ENCODE data around the gene CD2BP2.

The CD2BP2 gene

DNA sequence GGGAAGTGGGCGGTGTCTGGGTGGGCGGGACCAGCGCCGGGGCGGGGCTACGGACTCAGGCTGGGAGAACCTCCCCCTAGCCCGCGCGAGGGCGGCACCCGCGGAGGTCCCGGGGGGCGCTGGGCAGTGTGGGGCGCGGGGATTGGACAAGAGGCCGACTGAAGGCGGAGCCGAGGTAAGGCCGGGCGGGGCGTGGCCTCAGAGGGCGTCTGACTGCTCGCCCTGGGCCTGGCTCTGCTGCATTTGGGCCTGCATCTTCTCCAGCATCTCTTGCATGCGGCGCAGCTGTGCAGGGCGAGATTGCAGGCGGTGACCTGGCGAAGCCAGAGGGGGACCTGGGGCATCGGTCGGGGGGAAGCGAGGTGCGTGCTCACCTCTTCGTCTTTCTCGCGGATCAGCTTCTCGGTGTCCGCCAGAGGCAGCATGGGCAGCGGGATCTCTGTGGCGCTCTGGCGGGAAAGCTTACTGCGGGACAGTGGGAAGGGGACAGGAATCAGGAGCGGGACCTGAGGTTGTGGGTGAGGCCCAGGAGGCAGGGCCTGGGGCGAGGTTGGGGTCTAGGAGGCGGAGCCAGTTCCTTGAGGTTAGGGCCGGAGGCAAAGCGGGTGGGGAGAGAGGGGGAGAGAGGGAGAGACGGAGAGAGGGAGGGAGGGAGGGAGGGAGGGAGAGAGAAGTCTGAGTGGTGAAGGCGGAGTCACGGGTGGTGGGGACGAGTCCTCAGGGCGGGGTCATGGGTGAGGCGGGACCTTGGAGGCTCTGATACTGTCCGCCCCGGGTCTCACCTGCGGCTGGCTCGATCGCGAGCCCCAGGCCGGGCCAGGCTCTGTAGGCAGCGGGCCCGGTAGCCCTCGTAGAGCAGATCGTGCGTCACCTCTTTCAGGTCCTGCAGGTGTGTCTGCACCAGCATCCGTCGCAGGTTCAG, 23.4 kb upstream of the CD2BP2 start:
- peak; percentile 96 for DNase-seq (ENCODE audit: low spot score)

DNA sequence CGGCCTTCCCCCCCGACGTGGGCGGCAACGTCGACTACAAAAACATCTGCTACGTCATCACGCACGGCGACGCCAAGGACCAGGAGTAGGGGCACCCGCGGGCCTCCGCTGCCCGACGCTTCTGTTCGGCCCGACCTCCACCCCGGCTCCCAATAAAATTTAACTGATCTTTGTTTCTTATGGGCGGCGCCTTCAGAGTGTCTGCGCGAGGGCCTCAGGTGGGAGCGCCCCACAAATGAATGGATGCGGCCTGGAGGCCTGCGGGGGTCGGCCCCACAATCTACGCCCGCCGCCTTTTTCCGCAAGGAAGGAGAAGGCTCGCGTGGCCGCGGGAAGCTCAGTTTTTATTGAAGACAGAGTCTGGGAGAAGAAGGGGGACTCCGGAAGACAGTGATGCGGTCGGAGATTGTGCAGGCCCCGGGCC, 22.7 kb upstream of the CD2BP2 start:
- peak; percentile 87 for DNase-seq (ENCODE audit: low spot score)

DNA sequence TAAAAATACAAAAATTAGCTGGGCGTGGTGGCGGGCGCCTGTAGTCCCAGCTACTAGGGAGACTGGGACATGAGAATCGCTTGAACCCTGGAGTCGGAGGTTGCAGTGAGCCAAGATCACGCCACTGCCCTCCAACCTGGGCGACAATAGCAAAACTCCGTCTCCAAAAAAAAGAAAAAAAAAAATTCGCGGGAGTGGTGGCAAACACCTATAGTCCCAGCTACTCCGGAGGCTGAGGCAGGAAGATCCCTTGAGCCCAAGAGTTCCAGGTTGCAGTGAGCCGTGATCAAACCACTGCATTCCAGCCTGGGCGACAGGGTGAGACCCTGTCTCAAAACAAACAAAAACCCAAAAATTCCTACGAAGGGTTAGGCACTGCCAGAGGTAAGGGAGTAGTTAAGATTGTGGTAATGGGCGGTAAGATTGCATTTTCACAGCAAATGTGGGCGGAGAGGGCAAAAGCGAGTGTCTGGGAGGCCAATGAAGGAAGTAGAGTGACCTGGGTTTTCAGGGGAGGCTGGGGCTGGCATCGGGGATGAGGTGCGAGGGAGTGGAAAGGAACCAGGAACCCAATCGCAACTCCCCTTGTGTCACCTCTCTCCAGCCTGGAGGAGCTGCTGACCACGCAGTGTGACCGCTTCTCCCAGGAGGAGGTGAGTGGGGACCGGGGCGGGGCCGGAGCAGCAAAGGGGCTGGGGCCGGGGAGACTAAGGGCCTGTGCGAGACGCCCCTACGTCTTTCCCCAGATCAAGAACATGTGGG, 22.1 kb upstream of the CD2BP2 start:
- no peak for DNase-seq (ENCODE audit: low spot score)

DNA sequence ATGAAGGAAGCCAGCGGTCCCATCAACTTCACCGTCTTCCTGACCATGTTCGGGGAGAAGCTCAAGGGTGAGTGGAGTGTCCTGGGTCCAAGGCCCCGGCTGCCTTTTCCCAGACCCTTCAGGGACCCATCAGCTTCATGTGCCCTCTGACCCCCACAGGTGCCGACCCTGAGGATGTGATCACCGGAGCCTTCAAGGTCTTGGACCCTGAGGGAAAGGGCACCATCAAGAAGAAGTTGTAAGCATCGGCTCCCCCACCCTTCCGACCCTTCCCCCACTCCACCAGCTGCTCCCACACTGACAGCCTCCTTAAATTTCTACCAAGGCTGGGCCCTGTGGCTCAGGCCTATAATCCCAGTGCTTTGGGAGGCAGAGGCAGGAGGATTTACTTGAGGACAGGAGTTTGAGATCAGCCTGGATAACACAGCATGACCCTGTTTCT, 21.4 kb upstream of the CD2BP2 start:
- DNase-seq (ENCODE audit: low spot score): no peak

DNA sequence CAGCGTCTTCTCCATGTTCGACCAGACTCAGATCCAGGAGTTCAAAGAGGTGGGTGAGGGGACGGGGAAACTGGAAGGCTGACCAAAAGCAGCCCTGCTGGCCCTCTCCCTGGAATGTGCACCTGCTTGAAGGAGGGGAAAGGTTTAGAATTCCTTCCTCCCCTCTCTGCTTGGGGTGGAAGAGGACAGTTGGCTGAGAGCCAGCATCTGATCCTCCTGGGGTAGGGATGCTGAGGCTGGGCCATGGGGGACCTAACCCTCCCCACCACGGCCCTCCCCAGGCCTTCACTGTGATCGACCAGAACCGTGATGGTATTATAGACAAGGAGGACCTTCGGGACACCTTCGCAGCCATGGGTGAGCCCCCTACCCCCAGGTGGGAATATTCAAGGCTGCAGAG, 20.8 kb upstream of the CD2BP2 start:
- no peak for DNase-seq (ENCODE audit: low spot score)

DNA sequence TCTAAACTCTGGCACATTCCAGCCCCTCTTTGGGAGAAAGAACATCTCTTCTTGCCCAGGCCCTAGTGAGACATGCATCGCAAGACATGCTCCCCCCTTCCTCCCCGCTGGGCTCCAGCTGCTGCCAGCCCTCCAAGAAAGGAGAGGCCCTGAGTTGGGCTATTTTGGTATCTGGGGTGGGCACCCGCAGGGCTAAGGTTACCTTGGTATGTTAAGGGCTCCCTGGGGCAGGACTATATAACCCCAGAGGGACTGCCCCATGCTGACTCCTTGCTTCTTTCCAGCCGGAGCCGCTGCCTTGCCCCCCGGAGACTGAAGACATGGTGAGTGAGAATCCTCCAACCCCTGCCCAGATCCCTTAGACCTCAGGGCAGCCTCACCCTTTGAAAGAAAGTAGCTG, 19.4 kb upstream of the CD2BP2 start, which contains the start of gene MYL11:
MYL11 (plus strand) TSS at position 265 of the 400 bp plus-strand sequence; CDS start at position 321, 56 bp downstream.
- DNase-seq (ENCODE audit: low spot score): no peak

DNA sequence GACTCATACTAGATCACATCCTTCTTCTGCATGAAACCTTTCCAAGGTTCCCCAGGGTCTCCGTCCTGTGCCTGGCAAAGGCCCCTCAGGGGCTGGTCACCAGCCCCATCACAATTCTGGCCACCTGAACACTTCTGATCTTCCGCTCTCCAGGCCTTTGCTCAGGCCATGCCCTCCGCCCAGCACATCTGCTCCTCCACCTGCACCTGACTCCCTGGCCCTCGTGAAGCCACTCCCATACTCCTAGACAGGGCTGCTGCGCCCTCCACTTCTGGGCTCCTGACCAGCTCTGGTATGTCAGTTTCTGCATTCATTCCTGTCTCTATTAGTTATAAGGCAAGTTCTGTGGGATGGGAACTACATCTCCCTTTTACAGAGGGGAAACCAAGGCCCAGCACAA, 17.6 kb upstream of the CD2BP2 start:
- no peak for DNase-seq (ENCODE audit: low spot score)

DNA sequence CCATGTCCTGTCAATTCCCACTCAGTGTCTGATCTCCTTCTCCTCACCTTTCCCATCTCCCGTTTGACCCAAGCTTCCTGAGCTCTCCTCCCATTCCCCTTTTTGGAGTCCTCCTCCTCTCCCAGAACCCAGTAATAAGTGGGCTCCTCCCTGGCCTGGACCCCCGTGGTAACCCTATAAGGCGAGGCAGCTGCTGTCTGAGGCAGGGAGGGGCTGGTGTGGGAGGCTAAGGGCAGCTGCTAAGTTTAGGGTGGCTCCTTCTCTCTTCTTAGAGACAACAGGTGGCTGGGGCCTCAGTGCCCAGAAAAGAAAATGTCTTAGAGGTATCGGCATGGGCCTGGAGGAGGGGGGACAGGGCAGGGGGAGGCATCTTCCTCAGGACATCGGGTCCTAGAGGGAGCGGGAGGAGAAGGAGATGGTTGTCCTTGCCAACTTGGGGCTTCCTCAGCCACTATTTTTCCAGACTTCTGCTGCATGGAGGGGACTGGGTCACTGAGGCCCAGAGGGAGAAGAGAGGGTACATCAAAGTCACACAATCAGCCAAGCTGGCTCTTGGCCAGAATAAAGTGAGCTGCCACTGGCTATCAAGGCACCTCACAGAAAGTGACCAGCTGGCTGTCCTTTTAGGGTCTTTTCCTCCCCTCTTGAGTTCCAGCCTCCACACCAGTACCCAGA, 17.1 kb upstream of the CD2BP2 start:
- no peak for DNase-seq (ENCODE audit: low spot score)

DNA sequence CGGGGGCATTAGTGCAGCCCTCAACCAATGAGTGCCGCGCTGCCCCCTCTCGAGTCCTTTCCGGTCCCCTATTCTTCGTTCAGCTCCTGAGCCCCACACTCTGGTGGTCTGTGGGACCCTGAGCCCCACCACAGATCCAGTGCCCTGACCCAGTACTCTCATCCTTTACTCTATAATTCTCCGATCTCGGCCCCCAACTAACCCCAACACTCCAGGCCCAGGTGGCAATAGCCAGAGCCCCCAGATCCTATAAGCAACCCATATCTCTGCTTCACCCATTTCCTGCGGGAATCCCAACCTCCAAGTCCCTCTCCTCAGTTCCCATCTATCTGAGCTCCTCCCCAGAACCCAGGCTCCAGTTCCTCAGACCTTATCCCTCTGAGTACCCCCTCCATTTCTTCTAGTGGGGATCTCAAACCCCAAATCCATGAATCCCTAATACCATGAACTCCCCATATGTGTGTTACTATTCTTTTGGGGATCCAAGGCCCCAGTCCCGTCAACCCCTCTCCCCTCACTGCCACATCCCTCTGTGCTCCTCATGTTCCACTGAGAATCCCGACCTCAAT, 16.2 kb upstream of the CD2BP2 start:
- DNase-seq (ENCODE audit: low spot score): no peak

DNA sequence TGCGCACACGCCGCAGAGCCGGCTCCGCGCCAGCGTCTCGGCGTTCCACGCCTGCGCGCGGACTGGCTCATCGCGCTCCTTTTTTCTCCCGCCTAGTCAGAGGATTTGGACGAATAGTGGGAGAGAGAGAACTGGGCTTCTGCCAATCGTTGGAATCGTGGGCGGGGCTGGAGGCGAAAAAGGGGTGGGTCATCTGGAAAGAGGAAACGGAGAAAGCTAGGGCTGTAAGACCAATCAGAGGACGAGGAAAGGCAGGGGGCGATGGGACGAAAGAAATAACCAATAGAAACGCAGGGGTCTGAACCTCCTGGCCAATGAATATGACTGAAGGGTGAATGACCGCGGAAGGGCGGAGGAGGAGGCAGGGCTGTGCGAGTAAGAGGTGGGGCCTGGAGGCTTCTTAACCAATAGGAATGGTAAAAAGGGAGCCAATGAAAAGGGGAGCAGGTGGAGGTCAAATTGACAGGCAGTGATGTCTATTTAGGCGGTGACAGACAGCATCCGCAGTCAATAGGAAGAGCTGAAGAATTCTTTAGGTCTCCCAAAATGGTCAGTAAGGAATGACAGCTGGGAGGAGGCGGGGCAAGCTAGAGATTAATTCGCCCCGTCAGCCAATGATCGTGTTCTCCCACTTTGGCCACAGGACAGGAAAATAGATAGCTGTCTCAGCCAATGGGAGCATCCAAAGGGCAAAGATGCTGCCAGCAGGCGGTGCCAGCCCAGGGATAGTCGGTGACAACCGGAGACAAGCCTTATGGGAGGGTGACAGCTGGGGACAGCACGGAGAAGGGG, 15.5 kb upstream of the CD2BP2 start, which contains the start of gene TBC1D10B:
TBC1D10B (minus strand) TSS at position 39 of the 792 bp plus-strand sequence. CDS start 311 bp downstream, outside the sequence.
- peak; percentile 99 for DNase-seq (ENCODE audit: low spot score)

DNA sequence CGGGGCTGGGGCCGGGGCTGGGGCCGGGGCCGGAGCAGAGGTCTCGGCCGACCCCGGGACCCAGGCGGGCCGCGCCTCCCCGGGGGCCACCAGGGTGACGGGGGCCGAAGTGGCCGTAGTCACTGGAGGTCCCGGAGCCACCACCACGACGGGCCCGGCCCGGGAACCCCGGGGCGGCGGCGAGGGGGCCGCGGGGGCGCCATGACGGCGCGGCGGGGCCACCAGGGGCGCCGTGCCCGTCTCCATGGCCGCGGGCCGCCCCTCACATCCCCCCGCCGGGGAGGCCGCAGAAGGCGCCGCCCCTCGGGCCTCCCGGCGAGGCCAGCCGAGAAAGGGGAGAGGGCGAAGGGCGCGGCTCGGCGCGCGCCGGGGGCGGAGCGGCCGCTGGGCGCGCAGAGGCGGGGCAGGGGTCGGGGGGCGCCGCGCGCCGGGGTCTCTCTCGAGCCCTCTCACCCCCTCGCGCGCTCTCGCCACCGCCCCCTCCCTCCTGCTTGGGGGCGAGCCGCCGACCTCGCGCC, 14.9 kb upstream of the CD2BP2 start:
- no peak for DNase-seq (ENCODE audit: low spot score)

DNA sequence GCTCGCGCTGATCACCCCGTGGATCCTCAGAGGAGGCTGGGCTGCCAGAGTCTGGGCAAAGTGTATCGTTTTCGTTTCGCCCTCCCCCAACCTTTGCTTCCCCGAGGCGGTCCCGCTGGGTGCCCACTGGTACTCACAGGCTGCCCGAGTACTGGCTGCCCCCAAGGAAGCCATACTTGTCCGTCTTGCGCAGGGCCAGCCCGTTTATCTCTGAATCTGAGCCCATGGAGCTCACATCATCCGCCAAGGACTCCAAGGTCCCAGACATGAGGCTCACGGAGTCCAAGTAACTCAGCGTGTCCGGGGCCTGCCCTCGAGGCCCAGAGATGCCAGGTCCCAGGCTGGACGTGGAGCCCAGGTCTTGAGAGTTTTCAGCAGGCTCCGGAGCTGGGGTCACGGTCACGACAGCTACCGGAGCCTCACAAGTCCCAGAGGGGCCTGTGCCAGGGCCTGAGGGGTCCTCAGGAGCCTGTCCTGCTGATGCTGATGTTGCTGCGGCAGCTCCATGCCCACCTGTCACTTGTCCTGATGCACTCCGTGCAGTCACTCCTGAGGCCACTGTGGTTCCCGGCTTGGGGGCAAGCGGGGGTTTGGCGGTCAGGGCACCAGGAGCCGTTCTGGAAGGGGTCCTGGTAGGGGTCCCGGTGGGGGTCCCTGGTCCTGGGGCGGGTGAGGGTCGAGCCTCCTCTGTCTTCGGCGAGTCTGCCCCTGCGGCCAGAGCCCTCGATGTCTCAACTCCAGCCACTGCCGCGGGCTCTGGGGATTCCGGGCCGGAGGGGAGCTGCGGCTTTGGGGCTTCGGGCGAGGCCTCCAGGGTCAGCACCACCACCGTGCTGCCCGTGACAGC, 14.2 kb upstream of the CD2BP2 start:
- no peak for DNase-seq (ENCODE audit: low spot score)

DNA sequence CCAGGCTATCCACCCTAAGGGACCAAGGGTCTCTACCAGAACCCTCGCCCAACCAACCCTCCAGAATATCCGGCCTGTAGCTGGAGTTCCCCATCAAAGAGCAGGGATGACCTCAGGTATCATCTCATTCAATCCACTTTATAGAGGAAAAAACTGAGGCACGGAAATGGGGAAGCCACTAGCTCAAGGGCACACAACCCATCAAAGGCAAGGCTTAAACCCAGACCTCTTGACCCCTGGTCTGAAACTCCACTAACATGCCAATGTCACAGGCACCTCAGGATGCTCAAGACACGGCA, 13.6 kb upstream of the CD2BP2 start:
- DNase-seq (ENCODE audit: low spot score): no peak

DNA sequence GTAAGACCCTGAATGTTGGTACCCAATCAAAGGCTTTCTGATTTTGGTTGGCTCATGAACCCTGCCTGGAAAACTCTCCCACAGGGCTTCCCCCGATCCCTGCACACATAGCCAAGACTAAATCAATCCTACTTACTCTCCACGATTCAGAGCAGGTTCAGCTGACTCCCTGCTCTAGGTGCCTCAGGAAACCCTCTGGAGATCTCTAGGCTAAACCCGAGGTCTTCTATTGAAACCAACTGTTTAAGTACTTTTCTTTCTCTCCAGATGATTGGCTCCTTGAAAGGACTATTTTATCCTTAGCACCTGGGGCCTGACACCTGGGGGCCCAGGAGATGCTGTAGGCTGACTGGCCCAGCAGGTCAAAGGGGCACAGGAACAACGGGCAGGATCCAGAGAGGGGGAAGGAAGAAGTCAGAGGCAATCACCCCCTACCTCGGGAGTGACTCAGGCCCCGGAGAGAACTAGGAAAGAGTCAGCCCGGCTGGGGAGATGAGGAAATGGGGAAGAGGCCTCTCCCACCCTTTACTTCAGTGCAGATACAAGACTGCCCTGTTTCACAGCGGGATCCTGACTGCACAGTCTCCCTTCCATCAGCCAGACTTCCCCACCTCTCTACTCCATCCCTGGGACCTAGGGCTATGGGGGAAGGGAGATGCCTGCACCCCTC, 13.1 kb upstream of the CD2BP2 start:
- DNase-seq (ENCODE audit: low spot score): no peak

DNA sequence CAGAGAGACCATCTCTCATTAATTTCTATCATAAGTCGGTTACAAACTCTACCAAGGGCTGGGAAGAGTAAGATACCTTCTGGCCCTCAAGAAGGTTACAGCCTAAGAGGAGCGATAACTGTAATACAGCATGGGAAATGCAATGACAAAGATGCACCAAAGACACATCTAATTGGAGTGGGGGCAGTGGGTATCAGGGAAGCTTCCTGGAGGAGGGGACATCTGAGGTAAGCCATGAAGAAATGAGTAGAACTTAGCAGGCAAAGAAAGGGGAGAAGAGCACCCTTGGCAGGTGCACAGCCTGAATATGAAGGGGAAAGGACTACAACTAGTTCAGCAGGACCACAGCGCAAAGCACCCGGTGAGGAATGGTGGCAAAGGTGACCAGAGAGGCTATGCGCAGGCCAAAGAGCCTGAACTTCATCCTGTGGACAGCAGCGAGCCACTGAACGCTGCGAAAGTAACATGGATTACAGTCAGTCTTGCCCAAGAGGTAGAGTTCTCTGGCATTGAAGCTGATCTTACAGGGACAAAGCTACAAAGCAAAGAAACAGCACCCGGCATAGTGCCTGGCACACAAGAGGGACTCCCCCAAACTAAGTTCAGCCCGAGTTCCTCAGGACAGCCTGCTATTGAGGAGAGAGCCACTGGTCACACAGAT, 12.4 kb upstream of the CD2BP2 start:
- DNase-seq (ENCODE audit: low spot score): no peak

DNA sequence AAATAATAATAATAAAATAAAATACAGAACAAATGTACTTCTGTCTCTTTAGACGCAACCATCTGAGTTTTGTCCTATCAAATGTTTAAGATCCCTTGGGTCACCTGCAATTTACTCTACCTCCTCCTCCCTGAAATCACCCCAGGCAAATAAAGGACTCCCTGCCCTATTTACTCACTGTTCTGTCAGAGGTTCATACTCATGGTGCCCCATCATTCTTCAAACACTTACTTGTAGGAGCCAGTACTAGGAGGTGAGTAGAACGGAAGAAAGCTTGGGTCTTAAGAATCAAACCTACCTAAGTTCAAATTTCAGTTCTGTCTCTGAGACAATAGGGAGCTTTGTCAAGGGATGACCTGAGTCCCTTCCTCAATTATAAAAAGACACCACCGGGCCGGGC, 11.4 kb upstream of the CD2BP2 start:
- no peak for DNase-seq (ENCODE audit: low spot score)

DNA sequence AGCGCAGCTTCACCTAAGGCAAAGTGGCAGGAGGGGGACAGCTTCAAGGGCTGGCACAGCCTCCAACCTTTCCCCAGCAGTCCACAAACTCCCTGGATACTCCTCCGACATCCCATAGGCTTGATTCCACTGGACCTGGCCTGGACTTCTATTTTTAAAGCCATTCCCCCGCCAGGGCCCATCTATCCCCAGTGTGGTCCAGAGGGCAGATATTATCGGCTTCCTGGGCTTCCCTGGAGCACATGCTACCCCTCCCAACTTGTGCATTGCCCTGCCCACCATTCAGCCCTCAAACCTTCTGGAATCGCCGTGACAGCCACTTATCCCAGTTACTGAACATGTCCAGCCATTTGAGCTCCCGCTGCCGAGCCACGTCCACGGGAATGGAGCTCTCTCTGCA, 10.1 kb upstream of the CD2BP2 start:
- no peak for DNase-seq (ENCODE audit: low spot score)

DNA sequence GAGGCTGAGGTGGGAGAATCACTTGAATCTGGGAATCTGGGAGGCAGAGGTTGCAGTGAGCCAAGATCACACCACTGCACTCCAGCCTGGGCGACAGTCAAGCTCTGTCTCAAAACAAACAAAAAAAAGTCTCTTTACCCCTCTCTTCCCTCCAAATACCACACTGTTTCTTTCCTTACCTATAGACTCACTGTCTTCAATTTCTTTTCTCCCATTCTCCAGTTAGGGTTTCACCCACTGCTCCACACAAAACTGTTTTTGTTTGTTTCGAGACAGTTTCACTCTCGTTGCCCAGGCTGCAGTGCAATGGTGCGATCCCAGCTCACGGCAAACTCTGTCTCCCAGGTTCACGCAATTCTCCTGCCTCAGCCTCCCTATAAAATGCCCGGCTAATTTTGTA, 6.1 kb upstream of the CD2BP2 start:
- DNase-seq (ENCODE audit: low spot score): no peak

DNA sequence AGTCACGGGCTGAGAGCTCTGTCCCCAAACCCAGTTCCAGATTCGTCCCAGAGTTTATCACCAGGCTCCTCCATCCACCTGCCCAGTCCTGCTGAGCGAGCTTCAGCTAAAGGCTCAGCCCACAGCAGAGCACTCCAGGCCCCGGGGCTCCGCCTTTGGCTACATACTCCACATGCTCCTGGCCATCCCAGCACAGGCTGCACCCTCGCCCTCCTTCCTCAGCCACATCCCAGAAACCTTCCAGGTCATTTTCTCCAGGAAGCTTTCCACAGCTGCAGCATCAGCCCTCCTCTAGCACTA, 4.7 kb upstream of the CD2BP2 start:
- no peak for DNase-seq (ENCODE audit: low spot score)

All from LoVo (cell line).